Loucy (cell line): Measurements from ENCODE around the gene KRTAP29-1.

Experiments used
- EZH2phosphoT487 ChIP-seq: fragments of 200-600 bp; IDR thresholded peaks from 2 replicates; pipeline ENCODE4 v1.6.1; 2018; ENCODE audit warnings: antibody characterized with exemption, mild to moderate bottlenecking, moderate library complexity, borderline replicate concordance
- TF ChIP-seq, protein P1 (sequence below): fragments of 200-600 bp; sonication (generic); conservative IDR thresholded peaks from 2 replicates; pipeline ENCODE4 v1.5.1; 2014; ENCODE audit warnings: mild to moderate bottlenecking, antibody characterized with exemption, low read length

GRCh38 chr17:41335747-41336146 is 33.1 kb upstream of the KRTAP29-1 start:
- TF ChIP-seq, protein P1, sequence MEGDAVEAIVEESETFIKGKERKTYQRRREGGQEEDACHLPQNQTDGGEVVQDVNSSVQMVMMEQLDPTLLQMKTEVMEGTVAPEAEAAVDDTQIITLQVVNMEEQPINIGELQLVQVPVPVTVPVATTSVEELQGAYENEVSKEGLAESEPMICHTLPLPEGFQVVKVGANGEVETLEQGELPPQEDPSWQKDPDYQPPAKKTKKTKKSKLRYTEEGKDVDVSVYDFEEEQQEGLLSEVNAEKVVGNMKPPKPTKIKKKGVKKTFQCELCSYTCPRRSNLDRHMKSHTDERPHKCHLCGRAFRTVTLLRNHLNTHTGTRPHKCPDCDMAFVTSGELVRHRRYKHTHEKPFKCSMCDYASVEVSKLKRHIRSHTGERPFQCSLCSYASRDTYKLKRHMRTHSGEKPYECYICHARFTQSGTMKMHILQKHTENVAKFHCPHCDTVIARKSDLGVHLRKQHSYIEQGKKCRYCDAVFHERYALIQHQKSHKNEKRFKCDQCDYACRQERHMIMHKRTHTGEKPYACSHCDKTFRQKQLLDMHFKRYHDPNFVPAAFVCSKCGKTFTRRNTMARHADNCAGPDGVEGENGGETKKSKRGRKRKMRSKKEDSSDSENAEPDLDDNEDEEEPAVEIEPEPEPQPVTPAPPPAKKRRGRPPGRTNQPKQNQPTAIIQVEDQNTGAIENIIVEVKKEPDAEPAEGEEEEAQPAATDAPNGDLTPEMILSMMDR = no peak
- no peak for TF ChIP-seq EZH2phosphoT487
